ENCODE results near the gene PPP2R5E.

DNA sequence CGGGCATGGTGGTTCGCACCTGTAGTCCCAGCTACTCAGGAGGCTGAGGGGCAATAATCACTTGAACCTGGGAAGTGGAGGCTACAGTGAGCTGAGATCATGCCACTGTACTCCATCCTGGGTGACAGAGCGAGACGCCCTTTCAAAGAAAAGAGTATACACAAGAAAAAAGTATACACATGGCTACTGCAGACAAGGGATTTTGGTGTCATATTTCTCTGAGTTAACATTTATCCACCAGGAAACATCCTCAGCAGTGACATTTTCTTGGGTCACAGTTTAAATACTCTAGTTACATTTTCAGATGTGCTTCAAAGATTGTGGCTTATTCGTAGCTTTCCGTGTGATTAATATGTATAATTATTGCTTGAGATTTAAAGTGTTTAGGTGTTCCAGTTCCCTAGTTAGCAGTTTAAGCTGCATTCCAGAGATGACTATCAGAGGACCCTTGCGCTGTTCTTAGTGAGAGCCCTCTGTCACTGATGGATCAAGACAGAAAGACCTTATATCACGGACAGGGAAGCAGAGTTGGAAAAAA lies 4.7 kb upstream of the PPP2R5E start:
- TF ChIP-seq EZH2 (IDR thresholded peaks at IDR 0.05) (no peak), FOXP2 (optimal IDR thresholded peaks at IDR 0.05; ENCODE audit: control extremely low read depth, extremely low read length, insufficient read depth) (no peak)
